ENCODE results near the gene KDM6A. TPM values are rescaled to one million over a fixed set of nuclear protein-coding genes. Genes with fewer than 3 reads are reported as not detected.
"Not testable (repeated sequence)": the region's sequence is repeated elsewhere in the genome, so short reads cannot be mapped to it uniquely, and the experiment has no call there.

Gene KDM6A
- total RNA-seq, 1 donor from 2014 or later = 12.8 TPM

GRCh38 chrX:44878780-44879179 is 5.8 kb downstream of the KDM6A start:
- DNase-seq (no peak), ATAC-seq (ENCODE audit: poor library complexity) (no peak)
- intact Hi-C loops (cut with DNase I) = loop anchor here (10.0 kb wide), 1 partner anchor 196 kb away; no protein-coding TSS in a partner anchor

- ATAC-seq (ENCODE audit: poor library complexity) = no peak
- intact Hi-C loops (cut with DNase I) = no loop called here
These were observed 8.6 kb downstream of the KDM6A start for GRCh38 chrX:44881549-44881948.

GRCh38 chrX:44882635-44883034 is 9.6 kb downstream of the KDM6A start:
- no peak for ATAC-seq (ENCODE audit: poor library complexity)
- intact Hi-C loops (cut with DNase I) = no loop called here
- DNase-seq = no peak

More at GRCh38 chrX:44881549-44881948, 8.6 kb downstream of the KDM6A start:
- DNase-seq = no peak

GRCh38 chrX:44884944-44885343 is 12.0 kb downstream of the KDM6A start:
- intact Hi-C loops (cut with DNase I) = no loop called here
- ATAC-seq (ENCODE audit: poor library complexity) = no peak
- no peak for DNase-seq

- intact Hi-C loops (cut with DNase I) = no loop called here
- DNase-seq (no peak), ATAC-seq (ENCODE audit: poor library complexity) (no peak)
These were observed 16.8 kb downstream of the KDM6A start for GRCh38 chrX:44889824-44890223.

GRCh38 chrX:44890247-44890646 is 17.3 kb downstream of the KDM6A start:
- ATAC-seq (ENCODE audit: poor library complexity) = no peak
- intact Hi-C loops (cut with DNase I) = no loop called here

GRCh38 chrX:44890687-44891086 is 17.7 kb downstream of the KDM6A start:
- ATAC-seq (ENCODE audit: poor library complexity); intact Hi-C loops (cut with DNase I); DNase-seq: not testable (repeated sequence)

More at GRCh38 chrX:44890247-44890646, 17.3 kb downstream of the KDM6A start:
- DNase-seq = no peak

- intact Hi-C loops (cut with DNase I) = no loop called here
- DNase-seq = no peak
- ATAC-seq (ENCODE audit: poor library complexity) = no peak
These were observed 18.7 kb downstream of the KDM6A start for GRCh38 chrX:44891642-44892041.

- ATAC-seq (ENCODE audit: poor library complexity) (no peak), DNase-seq (no peak)
- intact Hi-C loops (cut with DNase I) = loop anchor here (5.0 kb wide), 1 partner anchor 360 kb away; no protein-coding TSS in a partner anchor
These were observed 23.8 kb downstream of the KDM6A start for GRCh38 chrX:44896876-44897186.

GRCh38 chrX:44897539-44897938 is 24.6 kb downstream of the KDM6A start:
- no peak for DNase-seq
- intact Hi-C loops (cut with DNase I) = loop anchor here (5.0 kb wide), 1 partner anchor 360 kb away; no protein-coding TSS in a partner anchor
- ATAC-seq (ENCODE audit: poor library complexity) = no peak

- ATAC-seq (ENCODE audit: poor library complexity) = no peak
- intact Hi-C loops (cut with DNase I) = loop anchor here (5.0 kb wide), 1 partner anchor 361 kb away; no protein-coding TSS in a partner anchor
- no peak for DNase-seq
These were observed 25.6 kb downstream of the KDM6A start for GRCh38 chrX:44898411-44899221.

- ATAC-seq (ENCODE audit: poor library complexity) (no peak), DNase-seq (no peak)
- intact Hi-C loops (cut with DNase I) = loop anchor here (5.0 kb wide), 1 partner anchor 363 kb away; no protein-coding TSS in a partner anchor
These were observed 27.0 kb downstream of the KDM6A start for GRCh38 chrX:44899946-44900345.

GRCh38 chrX:44903107-44903506 is 30.1 kb downstream of the KDM6A start:
- ATAC-seq (ENCODE audit: poor library complexity) (no peak), DNase-seq (no peak)
- intact Hi-C loops (cut with DNase I) = no loop called here

GRCh38 chrX:44903830-44904530 is 31.0 kb downstream of the KDM6A start:
- intact Hi-C loops (cut with DNase I) = no loop called here
- DNase-seq (no peak), ATAC-seq (ENCODE audit: poor library complexity) (no peak)

- ATAC-seq (ENCODE audit: poor library complexity) (no peak), DNase-seq (no peak)
- intact Hi-C loops (cut with DNase I) = no loop called here
These were observed 31.6 kb downstream of the KDM6A start for GRCh38 chrX:44904542-44905115.

GRCh38 chrX:44906041-44906440 is 33.1 kb downstream of the KDM6A start:
- no peak for DNase-seq
- ATAC-seq (ENCODE audit: poor library complexity) = no peak

GRCh38 chrX:44906542-44906941 is 33.6 kb downstream of the KDM6A start:
- intact Hi-C loops (cut with DNase I) = no loop called here
- DNase-seq (no peak), ATAC-seq (ENCODE audit: poor library complexity) (no peak)

More at GRCh38 chrX:44906041-44906440, 33.1 kb downstream of the KDM6A start:
- intact Hi-C loops (cut with DNase I) = no loop called here

- ATAC-seq (ENCODE audit: poor library complexity) (no peak), DNase-seq (no peak)
- intact Hi-C loops (cut with DNase I) = no loop called here
These were observed 35.2 kb downstream of the KDM6A start for GRCh38 chrX:44908153-44908552.

- no peak for ATAC-seq (ENCODE audit: poor library complexity)
- no peak for DNase-seq
- intact Hi-C loops (cut with DNase I) = no loop called here
These were observed 35.8 kb downstream of the KDM6A start for GRCh38 chrX:44908827-44909226.

All from Right ventricle myocardium superior (tissue), 1 donor.